Measurements from ENCODE around the gene PTPRJ.

- no peak for TF ChIP-seq CTCF (IDR thresholded peaks at IDR 0.05; ENCODE audit: insufficient read depth, low read depth, low read length)
- no peak for TF ChIP-seq EZH2 (IDR thresholded peaks at IDR 0.05; ENCODE audit: insufficient read depth, low read length)
These were observed 134.4 kb downstream of the PTPRJ start for GRCh38 chr11:48114740-48115139.

Measured in astrocyte (in vitro differentiated cells and primary cell).